Endothelial cell of umbilical vein (primary cell): Measurements from ENCODE around the gene HELZ2. TPM values are rescaled to one million over a fixed set of nuclear protein-coding genes. Genes with fewer than 3 reads are reported as not detected.

ENCODE experiments used
- BruUV-seq: library from RNA; stranded (reverse); fragments of 400-500 nt; replicated peaks from 2 replicates; lab custom pipeline; 2021; lab: Mats Ljungman, UMichigan
- CTCF ChIA-PET: fragments of 300-600, 350-600 bp; sonication (Branson Sonifier 250); formaldehyde crosslinking; loops from one replicate; lab custom pipeline; 2021; ENCODE audit warnings: antibody characterized with exemption, inconsistent platforms; lab: Charles Lee
- POLR2A ChIA-PET: fragments of 300-600, 350-600 bp; sonication (Branson Sonifier 250); formaldehyde crosslinking; loops from one replicate; lab custom pipeline; 2021; ENCODE audit warnings: antibody characterized with exemption, inconsistent platforms; lab: Charles Lee
- DNase-seq: peaks from one replicate; pipeline ENCODE4 v3.0.0-alpha.2; 2011; ENCODE audit warnings: low read depth, low spot score
- FAIRE-seq: peaks from 2 replicates; lab custom pipeline; 2011; peaks lifted over from hg19 to GRCh38; lab: Jason Lieb, UNC
- H2AFZ ChIP-seq: 2 replicates; pipeline ENCODE4 v1.6.0; 2012; ENCODE audit warnings: low read depth, low read length, control low read depth, inconsistent platforms
- H3K27ac ChIP-seq: 2 replicates; pipeline ENCODE4 v1.5.1; 2011; ENCODE audit warnings: low read depth, mild to moderate bottlenecking, control low read depth, low read length, moderate library complexity; ENCODE audit not compliant: insufficient read depth
- H3K27me3 ChIP-seq, 2 experiments: 2 replicates each; pipeline versions ENCODE4 v1.6.0 to v1.6.1; 2011; ENCODE audit warnings: low read length in 2 of 2, mixed read lengths in 1 of 2; ENCODE audit not compliant: control insufficient read depth in 2 of 2, insufficient read depth in 2 of 2
- H3K36me3 ChIP-seq, 2 experiments: 2 replicates in 1 of 2; 3 replicates in 1 of 2; pipeline ENCODE4 v1.5.1; 2011; ENCODE audit warnings: low read length in 2 of 2, mild to moderate bottlenecking in 1 of 2, moderate library complexity in 1 of 2; ENCODE audit not compliant: control insufficient read depth in 2 of 2, insufficient read depth in 2 of 2; ENCODE audit errors: extremely low read depth in 1 of 2
- H3K4me1 ChIP-seq: 3 replicates; pipeline ENCODE4 v1.5.1; 2011; ENCODE audit warnings: mild to moderate bottlenecking, low read length; ENCODE audit not compliant: control insufficient read depth, insufficient read depth; ENCODE audit errors: extremely low read depth
- H3K4me2 ChIP-seq: 2 replicates; pipeline ENCODE4 v1.6.1; 2011; ENCODE audit warnings: low read length, control low read depth, mixed read lengths; ENCODE audit not compliant: insufficient read depth
- H3K4me3 ChIP-seq, 3 experiments: fragments of 200-600 bp in 1 of 3; sonication (generic), shearing (Covaris generic) in 1 of 3; replicated peaks in 1 of 3; 2 replicates each; pipeline ENCODE4 v1.5.1; 2011 to 2016; ENCODE audit warnings: control low read depth in 3 of 3, low read length in 3 of 3, mild to moderate bottlenecking in 2 of 3, inconsistent platforms in 1 of 3, low read depth in 1 of 3, moderate library complexity in 1 of 3; ENCODE audit not compliant: insufficient read depth in 1 of 3
- H3K79me2 ChIP-seq: 2 replicates; pipeline ENCODE4 v1.6.0; 2012; ENCODE audit warnings: low read length, inconsistent platforms; ENCODE audit not compliant: control insufficient read depth, insufficient read depth
- H3K9ac ChIP-seq: replicated peaks from 2 replicates; pipeline ENCODE3; 2011; ENCODE audit warnings: low read length, control low read depth; ENCODE audit not compliant: insufficient read depth; ENCODE audit errors: extremely low read depth
- H3K9me1 ChIP-seq: replicated peaks from 3 replicates; pipeline ENCODE4 v1.6.0; 2011; ENCODE audit warnings: mild to moderate bottlenecking, low read length; ENCODE audit not compliant: control insufficient read depth, insufficient read depth; ENCODE audit errors: extremely low read depth
- H3K9me3 ChIP-seq: replicated peaks from 2 replicates; pipeline ENCODE4 v1.5.1; 2012; ENCODE audit warnings: low read length, inconsistent platforms; ENCODE audit not compliant: control insufficient read depth, insufficient read depth
- H4K20me1 ChIP-seq: replicated peaks from 2 replicates; pipeline ENCODE3; 2011; ENCODE audit warnings: mild to moderate bottlenecking, low read length; ENCODE audit not compliant: control insufficient read depth, insufficient read depth; ENCODE audit errors: extremely low read depth
- CTCF ChIP-seq, 2 donors: IDR thresholded peaks; 1 replicate in 1 of 2; 2 replicates in 1 of 2; pipeline ENCODE4 v1.5.1; 2011; ENCODE audit warnings: low read length in 2 of 2, mild to moderate bottlenecking in 2 of 2, moderate library complexity in 2 of 2, control low read depth in 1 of 2, inconsistent platforms in 1 of 2, low read depth in 1 of 2; ENCODE audit not compliant: insufficient read depth in 1 of 2; ENCODE audit errors: extremely low read depth in 1 of 2
- EZH2 ChIP-seq: IDR thresholded peaks from 2 replicates; pipeline ENCODE4 v1.6.1; 2012; ENCODE audit warnings: borderline replicate concordance, low read depth, mild to moderate bottlenecking, moderate library complexity, low read length, inconsistent platforms; ENCODE audit not compliant: severe bottlenecking
- FOS ChIP-seq: IDR thresholded peaks from 2 replicates; pipeline ENCODE4 v1.6.1; 2011; ENCODE audit warnings: mild to moderate bottlenecking, low read length, moderate library complexity, borderline replicate concordance; ENCODE audit not compliant: insufficient read depth
- GATA2 ChIP-seq: IDR thresholded peaks from 2 replicates; pipeline ENCODE4 v1.7.0; 2011; ENCODE audit warnings: low read depth, mild to moderate bottlenecking, moderate library complexity, mixed read lengths, low read length; ENCODE audit not compliant: insufficient read length, insufficient read depth
- JUN ChIP-seq: IDR thresholded peaks from 2 replicates; pipeline ENCODE4 v1.6.1; 2011; ENCODE audit warnings: borderline replicate concordance, low read depth; ENCODE audit not compliant: insufficient read length, insufficient read depth
- MAX ChIP-seq: IDR thresholded peaks from 2 replicates; pipeline ENCODE4 v1.6.1; 2011; ENCODE audit not compliant: insufficient read depth, insufficient read length
- MYC ChIP-seq: IDR thresholded peaks from one replicate; pipeline ENCODE4 v1.6.1; 2011; ENCODE audit warnings: mild to moderate bottlenecking, low read depth, low read length
- POLR2A ChIP-seq: IDR thresholded peaks from 2 replicates; pipeline ENCODE4 v1.6.1; 2012; ENCODE audit warnings: low read depth, mild to moderate bottlenecking, control low read depth, low read length
- POLR2AphosphoS5 ChIP-seq: IDR thresholded peaks from 2 replicates; pipeline ENCODE4 v1.6.1; 2012; ENCODE audit warnings: low read depth, mild to moderate bottlenecking, control low read depth, low read length, moderate library complexity; ENCODE audit not compliant: insufficient read depth
- dilution Hi-C: fragments of 300-500 bp; cut with MboI; formaldehyde crosslinking; loops from one replicate; pipeline ENCODE4 v1.15.0; 2019; ENCODE audit warnings: low sequenced_read_pairs; ENCODE audit not compliant: extremely low pct_ligation_motif_present
- intact Hi-C: fragments of 100-400 bp; cut with micrococcal nuclease; formaldehyde crosslinking; loops from one replicate; pipeline ENCODE4 v1.10.0; 2022
- polyA plus RNA-seq, 4 experiments: library from polyadenylated mRNA; depleted of rRNA in 3 of 4; stranded (reverse) in 3 of 4; unstranded in 1 of 4; fragments of >200 nt; gene quantifications; 2 replicates each; pipeline versions ENCODE4 v1.2.1 to v1.2.3, GENCODE V29; 2011 to 2012; ENCODE audit warnings: missing spikeins in 1 of 4
- total RNA-seq: library from RNA; stranded (reverse); gene quantifications from 2 replicates; pipeline ENCODE4 v1.2.3, GENCODE V29; 2021

The HELZ2 gene
- total and polyA plus RNA-seq, 2 donors (not counting 3 experiments of a cell fraction or from before 2014, with no cell fraction given), result 10.6 to 33.2 TPM

GRCh38 chr20:63549019-63549418, 25.0 kb downstream of the HELZ2 start:
- TF ChIP-seq EZH2, result no peak
- TF ChIP-seq GATA2, result no peak
- no peak for TF ChIP-seq POLR2A
- no peak for TF ChIP-seq MAX
- H3K4me3 ChIP-seq, result no peak overlapping the region
- no peaks in the 10 kb centered on the region for H3K9me3 ChIP-seq
- H3K9ac ChIP-seq, result no peak overlapping the region
- intact Hi-C loops (no loop called here), dilution Hi-C loops (no loop called here)
- no TSS peak for BruUV-seq
- H3K4me1 ChIP-seq, result no peaks in the 10 kb centered on the region
- no peaks in the 10 kb centered on the region for H3K36me3 ChIP-seq
- FAIRE-seq, result no peak
- ChIA-PET POLR2A (no interaction called here), CTCF (no interaction called here)
- H2AFZ ChIP-seq, result no peak overlapping the region
- no peaks in the 10 kb centered on the region for H3K9me1 ChIP-seq
- H3K79me2 ChIP-seq, result no peaks in the 10 kb centered on the region
- no peak overlapping the region for H3K4me2 ChIP-seq
- H3K27ac ChIP-seq, result no peak overlapping the region
- H4K20me1 ChIP-seq, result no peaks in the 10 kb centered on the region
- H3K27me3 ChIP-seq, result no peaks in the 10 kb centered on the region
- DNase-seq, result no peak

- no peak for FAIRE-seq
Observed at GRCh38 chr20:63548542-63548941, 25.5 kb downstream of the HELZ2 start.

More at GRCh38 chr20:63548542-63548941, 25.5 kb downstream of the HELZ2 start:
- dilution Hi-C loops (no loop called here), intact Hi-C loops (no loop called here)
- BruUV-seq, result no TSS peak
- H3K36me3 ChIP-seq, result no peaks in the 10 kb centered on the region
- no peaks in the 10 kb centered on the region for H3K4me1 ChIP-seq
- no peaks in the 10 kb centered on the region for H4K20me1 ChIP-seq
- no peaks in the 10 kb centered on the region for H3K27me3 ChIP-seq
- no peaks in the 10 kb centered on the region for H3K79me2 ChIP-seq
- no peak for DNase-seq
- TF ChIP-seq JUN, result no peak
- TF ChIP-seq POLR2AphosphoS5, result no peak
- no peak for TF ChIP-seq CTCF (IDR thresholded peaks at IDR 0.05; ENCODE audit: extremely low read depth in 1 of 2, insufficient read depth in 1 of 2, low read depth in 1 of 2, low read length in 2 of 2)
- no peak for TF ChIP-seq EZH2
- no peak for TF ChIP-seq FOS
- no peak for TF ChIP-seq MAX
- no peak for TF ChIP-seq MYC
- no peak for TF ChIP-seq POLR2A
- TF ChIP-seq GATA2, result no peak
- H3K9me1 ChIP-seq, result no peaks in the 10 kb centered on the region
- H3K9me3 ChIP-seq, result no peaks in the 10 kb centered on the region
- no peak overlapping the region for H2AFZ ChIP-seq
- no peak overlapping the region for H3K27ac ChIP-seq
- no peak overlapping the region for H3K4me3 ChIP-seq
- H3K4me2 ChIP-seq, result no peak overlapping the region
- ChIA-PET POLR2A (no interaction called here), CTCF (no interaction called here)
- no peak overlapping the region for H3K9ac ChIP-seq
